GM19240 (cell line): ENCODE data around the gene CRYGB.

Source experiments
- DNase-seq: peaks from one replicate; pipeline ENCODE4 v3.0.0; 2011; ENCODE audit warnings: low spot score; ENCODE audit not compliant: insufficient read length

The CRYGB gene

GRCh38 chr2:208146006-208146405 is at the start of gene CRYGB:
TSS of gene CRYGB (minus strand) at chr2:208146158. CDS start at chr2:208146120, 38 bp downstream.
- DNase-seq, result no peak

- no peak for DNase-seq
Measured at GRCh38 chr2:208195531-208195930, 49.6 kb upstream of the CRYGB start.

- no peak for DNase-seq
Measured at GRCh38 chr2:208192611-208193236, 46.8 kb upstream of the CRYGB start.

GRCh38 chr2:208189810-208190503 is 44.0 kb upstream of the CRYGB start, which contains the start of gene C2orf80:
TSS of gene C2orf80 (minus strand) at chr2:208190030. CDS start at chr2:208186986, 3,044 bp downstream.
- DNase-seq, result no peak

- no peak for DNase-seq
Measured at GRCh38 chr2:208189069-208189809, 43.3 kb upstream of the CRYGB start.

GRCh38 chr2:208186893-208187292 is 40.9 kb upstream of the CRYGB start:
- DNase-seq, result no peak

- no peak for DNase-seq
Measured at GRCh38 chr2:208186465-208186864, 40.5 kb upstream of the CRYGB start.

GRCh38 chr2:208183972-208184705 is 38.2 kb upstream of the CRYGB start:
- DNase-seq, result no peak

GRCh38 chr2:208183526-208183925 is 37.6 kb upstream of the CRYGB start:
- DNase-seq, result no peak

GRCh38 chr2:208182835-208183234 is 36.9 kb upstream of the CRYGB start:
- no peak for DNase-seq

GRCh38 chr2:208179028-208179609 is 33.2 kb upstream of the CRYGB start:
- no peak for DNase-seq

- DNase-seq, result no peak
Measured at GRCh38 chr2:208175840-208176153, 29.8 kb upstream of the CRYGB start.

- peak; percentile 64 for DNase-seq
Measured at GRCh38 chr2:208175069-208175839, 29.3 kb upstream of the CRYGB start.

GRCh38 chr2:208174144-208174543 is 28.2 kb upstream of the CRYGB start:
- no peak for DNase-seq

GRCh38 chr2:208172125-208172524 is 26.2 kb upstream of the CRYGB start:
- no peak for DNase-seq

GRCh38 chr2:208164951-208165755 is 19.2 kb upstream of the CRYGB start:
- DNase-seq, result no peak

- DNase-seq, result no peak
Measured at GRCh38 chr2:208163489-208163888, 17.5 kb upstream of the CRYGB start, which contains the start of gene CRYGA. TSS of gene CRYGA (minus strand) at chr2:208163589. CDS start at chr2:208163556, 33 bp downstream.

GRCh38 chr2:208156439-208156838 is 10.5 kb upstream of the CRYGB start:
- no peak for DNase-seq

GRCh38 chr2:208153156-208153555 is 7.2 kb upstream of the CRYGB start:
- no peak for DNase-seq

GRCh38 chr2:208150956-208151355 is 5.0 kb upstream of the CRYGB start:
- no peak for DNase-seq
